Psoas muscle (tissue), 8 donors: ENCODE results near the gene PRKCH. TPM values are rescaled to one million over a fixed set of nuclear protein-coding genes. Genes with fewer than 3 reads are reported as not detected.

Source experiments
- ATAC-seq, 4 donors: fragments of 200-7000 bp; cut with Tn5 transposase; one replicate each; pipeline ENCODE4 v1.9.1; 2020; ENCODE audit warnings: moderate library complexity in 3 of 4, mild to moderate bottlenecking in 2 of 4
- DNase-seq, 2 donors: peaks; one replicate each; pipeline ENCODE4 v3.0.0-alpha.2; 2020
- H3K27ac ChIP-seq: fragments of 200-600 bp; one replicate; pipeline ENCODE4 v1.8.0; 2022
- H3K27me3 ChIP-seq, 3 donors: fragments of 200-600 bp in 1 of 3; one replicate each; pipeline versions ENCODE4 v1.6.1 to v1.8.0; 2013 to 2022; ENCODE audit warnings: low read length in 2 of 3, mild to moderate bottlenecking in 2 of 3, moderate library complexity in 1 of 3; ENCODE audit not compliant: insufficient read depth in 3 of 3
- H3K36me3 ChIP-seq, 2 donors: fragments of 200-600 bp in 1 of 2; one replicate each; pipeline versions ENCODE4 v1.6.1 to v1.8.0; 2013 to 2022; ENCODE audit warnings: low read depth in 1 of 2, mild to moderate bottlenecking in 1 of 2, moderate library complexity in 1 of 2; ENCODE audit not compliant: insufficient read depth in 1 of 2
- H3K4me1 ChIP-seq: fragments of 200-600 bp; one replicate; pipeline ENCODE4 v1.8.0; 2022
- H3K4me3 ChIP-seq: fragments of 200-600 bp; one replicate; pipeline ENCODE4 v1.8.0; 2022; ENCODE audit warnings: mild to moderate bottlenecking
- H3K9me3 ChIP-seq: fragments of 200-600 bp; one replicate; pipeline ENCODE4 v1.8.0; 2022
- WGBS, 3 donors: extraction: QIAGEN DNeasy Blood & Tissue Kit; methylation state at CpG; one replicate each; pipeline versions ENCODE4 v1.1.6 to v1.1.7; 2013; 5-methylcytosine and 5-hydroxymethylcytosine counted together
- intact Hi-C, 2 donors: fragments of 100-400 bp; cut with DNase I; formaldehyde crosslinking; loops; one replicate each; pipeline versions ENCODE4 v1.11.0 to v1.14.2; 2022
- polyA plus RNA-seq, 3 donors: library from polyadenylated mRNA; stranded (reverse); fragments of 200-250 nt; gene quantifications; one replicate each; pipeline ENCODE4 v1.2.3, GENCODE V29; 2013
- total RNA-seq, 4 donors: library from RNA; stranded (reverse); fragmentation: NEBNext Ultra II Directional in 2 of 4; extraction: Animal tissue kit (Norgen Biotek cat#: 25700) in 2 of 4; gene quantifications; one replicate each; pipeline versions ENCODE4 v1.2.1 to v1.2.4, GENCODE V29; 2021 to 2023
- TF ChIP-seq, protein P1 (sequence below): fragments of 200-600 bp; IDR thresholded peaks from one replicate; pipeline ENCODE4 v1.8.0; 2022; ENCODE audit warnings: antibody characterized with exemption
- donor health status: healthy with polysubstance abuse.
- donor health status: DM: no; HTN: no; CAD: no; lungs with moderate emphysema.
- donor health status: Bipolar disorder and iron deficiency.
- donor health status: healthy.
- donor health status: DM: yes; HTN: yes; CAD: no.
- donor health status: DM: no; HTN: no; CAD: no.
- donor health status: DM: no; HTN: no; CAD: no.
- donor health status: DM: yes; HTN: yes; CAD: no.

The PRKCH gene
- total and polyA plus RNA-seq, 7 donors, result 5.9 to 17.9 (median 11.1) TPM

DNA sequence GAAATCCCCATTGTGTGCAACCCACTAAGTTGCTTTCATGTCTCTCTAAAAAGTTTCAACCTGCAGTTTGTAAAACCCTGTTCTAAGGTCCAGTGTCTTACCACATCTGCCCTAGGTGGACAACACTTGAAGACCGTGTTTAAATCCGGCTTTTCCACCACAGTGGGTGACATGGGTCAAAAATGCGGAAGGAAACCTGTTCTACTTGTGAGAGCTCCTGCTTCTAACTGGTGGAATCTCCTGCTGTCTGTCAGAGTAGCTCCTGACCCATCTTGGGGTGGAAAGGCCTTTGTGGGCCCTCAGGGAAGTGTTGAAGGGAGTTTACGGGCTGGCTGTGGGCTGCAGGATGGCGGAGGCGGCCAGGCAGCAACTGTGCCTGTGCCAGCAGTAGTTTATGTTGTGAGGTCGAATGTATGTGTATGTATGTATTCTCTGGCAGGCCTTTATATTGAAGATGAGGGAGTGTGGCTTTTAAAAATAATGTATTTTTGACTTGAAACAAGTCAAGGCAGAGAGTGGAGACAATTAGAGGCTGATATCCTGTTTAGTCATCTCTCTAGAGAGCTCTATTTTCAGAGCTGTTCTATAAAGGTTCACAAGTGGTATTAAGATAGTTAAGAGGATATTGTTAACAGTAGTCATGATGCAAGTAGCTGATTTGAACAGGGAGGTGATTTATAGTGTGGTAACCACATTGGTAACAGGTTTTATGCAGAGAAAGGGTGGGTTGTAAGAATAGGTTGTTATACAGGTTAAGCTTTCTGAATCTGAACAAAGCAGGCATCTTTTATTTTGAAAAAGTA lies 67.0 kb downstream of the PRKCH start:
- ATAC-seq, result peak; percentile 57 to 81 (median 73)
- Histone ChIP-seq H3K4me3 (no peak overlapping the region), H3K9me3 (no peaks in the 10 kb centered on the region), H3K4me1 (peaks cover 31% of the 10 kb centered on the region), H3K27ac (peak overlapping the region; percentile 66), H3K36me3 (no peaks in the 10 kb centered on the region), H3K27me3 (no peaks in the 10 kb centered on the region)
- 65 to 78% (median 78%) methylated on average over 7 of the region's 7 CpGs for WGBS, 3 donors
- TF ChIP-seq, protein P1, sequence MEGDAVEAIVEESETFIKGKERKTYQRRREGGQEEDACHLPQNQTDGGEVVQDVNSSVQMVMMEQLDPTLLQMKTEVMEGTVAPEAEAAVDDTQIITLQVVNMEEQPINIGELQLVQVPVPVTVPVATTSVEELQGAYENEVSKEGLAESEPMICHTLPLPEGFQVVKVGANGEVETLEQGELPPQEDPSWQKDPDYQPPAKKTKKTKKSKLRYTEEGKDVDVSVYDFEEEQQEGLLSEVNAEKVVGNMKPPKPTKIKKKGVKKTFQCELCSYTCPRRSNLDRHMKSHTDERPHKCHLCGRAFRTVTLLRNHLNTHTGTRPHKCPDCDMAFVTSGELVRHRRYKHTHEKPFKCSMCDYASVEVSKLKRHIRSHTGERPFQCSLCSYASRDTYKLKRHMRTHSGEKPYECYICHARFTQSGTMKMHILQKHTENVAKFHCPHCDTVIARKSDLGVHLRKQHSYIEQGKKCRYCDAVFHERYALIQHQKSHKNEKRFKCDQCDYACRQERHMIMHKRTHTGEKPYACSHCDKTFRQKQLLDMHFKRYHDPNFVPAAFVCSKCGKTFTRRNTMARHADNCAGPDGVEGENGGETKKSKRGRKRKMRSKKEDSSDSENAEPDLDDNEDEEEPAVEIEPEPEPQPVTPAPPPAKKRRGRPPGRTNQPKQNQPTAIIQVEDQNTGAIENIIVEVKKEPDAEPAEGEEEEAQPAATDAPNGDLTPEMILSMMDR, result no peak
- DNase-seq, result no peak
- intact Hi-C loops, result no loop called here

DNA sequence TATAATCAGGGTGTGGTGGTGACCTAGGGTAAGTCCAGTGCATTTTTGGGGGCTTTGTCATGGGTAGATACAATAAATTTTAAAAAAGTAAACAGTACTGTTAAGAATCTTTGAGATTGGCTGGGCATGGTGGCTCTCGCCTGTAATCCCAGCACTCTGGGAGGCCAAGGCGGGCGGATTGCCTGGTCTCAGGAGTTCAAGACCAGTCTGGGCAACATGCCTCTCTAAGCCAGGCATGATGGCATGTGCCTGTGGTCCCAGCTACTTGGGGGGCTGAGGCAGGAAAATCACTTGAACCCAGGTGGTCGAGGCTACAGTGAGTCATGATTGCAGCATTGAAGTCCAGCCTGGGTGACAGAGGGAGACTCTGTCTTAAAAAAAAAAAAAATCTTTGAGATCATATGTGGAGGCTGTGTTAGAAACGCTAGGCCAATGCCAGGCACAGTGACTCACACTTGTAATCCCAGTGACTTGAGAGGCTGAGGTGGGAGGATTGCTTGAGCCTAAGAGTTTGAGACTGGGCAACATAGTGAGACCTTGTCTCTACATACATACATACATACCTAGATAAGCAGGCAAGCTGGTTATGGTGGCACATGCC lies 67.7 kb downstream of the PRKCH start:
- H3K36me3 ChIP-seq, result no peaks in the 10 kb centered on the region
- H3K27ac ChIP-seq, result peak overlapping the region; percentile 66

DNA sequence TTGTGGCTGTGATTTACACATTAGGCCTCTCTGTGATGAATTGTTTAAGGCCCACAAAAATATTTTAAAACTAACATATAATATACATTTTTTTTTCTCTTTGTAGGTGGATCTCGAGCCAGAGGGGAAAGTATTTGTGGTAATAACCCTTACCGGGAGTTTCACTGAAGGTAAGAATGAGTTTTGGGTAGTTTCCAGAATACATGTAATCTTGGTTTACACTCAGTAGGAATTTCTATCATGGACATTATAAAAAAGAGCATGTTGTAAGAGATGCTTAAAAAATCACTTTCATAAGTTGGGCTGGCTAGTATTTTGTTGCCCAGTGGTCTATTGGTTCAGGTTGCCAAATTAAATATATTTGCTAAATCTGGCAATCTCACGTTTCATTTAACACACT lies 69.7 kb downstream of the PRKCH start:
- H3K4me1 ChIP-seq, result peaks cover 28% of the 10 kb centered on the region
- ATAC-seq (no peak), DNase-seq (no peak)
- H3K4me3 ChIP-seq, result no peak overlapping the region
- no peak overlapping the region for H3K27ac ChIP-seq
- H3K27me3 ChIP-seq, result no peaks in the 10 kb centered on the region
- no peaks in the 10 kb centered on the region for H3K36me3 ChIP-seq
- 56 to 68% (median 64%) methylated on average over 3 of the region's 3 CpGs for WGBS, 3 donors
- TF ChIP-seq, protein P1, result no peak
- intact Hi-C loops, result no loop called here
- no peaks in the 10 kb centered on the region for H3K9me3 ChIP-seq

More for the DNA sequence above, 67.7 kb downstream of the PRKCH start:
- TF ChIP-seq, protein P1, result no peak
- WGBS, 3 donors, result 78 to 88% (median 82%) methylated on average over 5 of the region's 5 CpGs
- ATAC-seq (peak in 3 of 4 donors; percentile 19 to 30 (median 22)), DNase-seq (no peak)
- H3K27me3 ChIP-seq, result no peaks in the 10 kb centered on the region
- H3K9me3 ChIP-seq, result no peaks in the 10 kb centered on the region
- H3K4me1 ChIP-seq, result peaks cover 31% of the 10 kb centered on the region
- no peak overlapping the region for H3K4me3 ChIP-seq
- intact Hi-C loops, result no loop called here

DNA sequence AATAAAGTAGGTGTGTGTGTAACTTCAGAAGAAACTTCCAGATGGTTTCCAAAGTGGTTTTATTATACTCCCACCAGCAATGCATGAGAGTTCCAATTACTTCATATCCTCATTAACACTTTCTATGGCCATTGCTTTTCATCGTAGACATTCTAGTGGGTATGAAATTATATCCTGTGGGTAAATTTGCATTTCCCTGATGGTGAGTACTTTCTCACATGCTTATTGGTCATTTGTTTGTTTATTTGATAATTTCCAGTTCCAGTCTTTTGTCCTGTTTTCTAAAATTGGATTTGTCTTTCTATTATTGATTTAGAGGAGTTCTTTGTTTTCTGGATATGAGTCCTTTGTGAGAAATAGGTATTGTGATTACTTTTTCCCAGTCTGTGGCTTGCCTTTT lies 70.9 kb downstream of the PRKCH start:
- WGBS, 3 donors, result 60 to 71% (median 65%) methylated on average over 1 of the region's 1 CpG
- ATAC-seq, result no peak
- no peak overlapping the region for H3K4me3 ChIP-seq
- no peaks in the 10 kb centered on the region for H3K36me3 ChIP-seq
- H3K27me3 ChIP-seq, result no peaks in the 10 kb centered on the region
- DNase-seq, result no peak
- TF ChIP-seq, protein P1, result no peak
- no peak overlapping the region for H3K27ac ChIP-seq
- intact Hi-C loops, result no loop called here
- H3K4me1 ChIP-seq, result peaks cover 21% of the 10 kb centered on the region
- no peaks in the 10 kb centered on the region for H3K9me3 ChIP-seq
